ENCODE data around the gene NOS1AP.

DNA sequence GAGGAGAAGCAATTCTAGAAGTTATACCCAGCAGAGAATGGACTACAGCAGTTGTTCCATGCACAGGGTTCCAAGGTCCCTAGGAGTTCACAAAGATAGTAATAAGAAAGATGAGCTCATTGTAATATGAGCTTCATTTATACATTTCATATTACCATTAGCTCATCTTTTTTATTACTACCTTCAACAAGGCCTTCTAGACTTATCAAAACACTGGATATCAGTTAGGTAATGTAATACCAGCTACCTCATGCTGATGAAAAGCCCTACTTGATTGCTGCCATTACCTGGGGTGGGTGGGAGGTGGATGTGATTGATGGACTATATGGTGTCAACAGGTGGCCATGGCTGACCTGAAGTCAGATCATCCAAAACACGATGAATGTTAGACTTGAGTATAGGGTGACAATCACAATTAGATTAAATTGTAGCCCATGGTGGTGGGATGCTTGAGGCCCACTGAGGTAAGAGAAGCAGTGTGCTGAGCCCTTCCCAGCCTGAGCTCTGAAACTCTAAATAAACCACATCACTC lies 273.0 kb downstream of the NOS1AP start:
- TF ChIP-seq CTCF (IDR thresholded peaks at IDR 0.05) (no peak), EP300 (IDR thresholded peaks at IDR 0.05; ENCODE audit: borderline replicate concordance in 1 of 2, low read depth in 1 of 2, low read length in 1 of 2) (no peak), USF1 (IDR thresholded peaks at IDR 0.05; ENCODE audit: borderline replicate concordance, low read depth) (no peak), TAF1 (IDR thresholded peaks at IDR 0.05; ENCODE audit: borderline replicate concordance, low read depth, low read length) (no peak), JUND (IDR thresholded peaks at IDR 0.05) (no peak), REST (IDR thresholded peaks at IDR 0.05; ENCODE audit: low read depth, low read length) (no peak), SMC3 (IDR thresholded peaks at IDR 0.05; ENCODE audit: low read depth, low read length) (no peak), POLR2AphosphoS5 (IDR thresholded peaks at IDR 0.05; ENCODE audit: low read depth, low read length) (no peak), MAX (IDR thresholded peaks at IDR 0.05; ENCODE audit: low read depth) (no peak), NFIC (IDR thresholded peaks at IDR 0.05; ENCODE audit: borderline replicate concordance) (no peak)
- TF ChIP-seq, protein P1, sequence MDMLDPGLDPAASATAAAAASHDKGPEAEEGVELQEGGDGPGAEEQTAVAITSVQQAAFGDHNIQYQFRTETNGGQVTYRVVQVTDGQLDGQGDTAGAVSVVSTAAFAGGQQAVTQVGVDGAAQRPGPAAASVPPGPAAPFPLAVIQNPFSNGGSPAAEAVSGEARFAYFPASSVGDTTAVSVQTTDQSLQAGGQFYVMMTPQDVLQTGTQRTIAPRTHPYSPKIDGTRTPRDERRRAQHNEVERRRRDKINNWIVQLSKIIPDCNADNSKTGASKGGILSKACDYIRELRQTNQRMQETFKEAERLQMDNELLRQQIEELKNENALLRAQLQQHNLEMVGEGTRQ (IDR thresholded peaks at IDR 0.05; ENCODE audit: borderline replicate concordance, low read depth, low read length) = no peak

All from SK-N-SH (cell line).